ENCODE data around the gene EFCAB11. TPM values are rescaled to one million over a fixed set of nuclear protein-coding genes. Genes with fewer than 3 reads are reported as not detected.
"Not testable (repeated sequence)": the region's sequence is repeated elsewhere in the genome, so short reads cannot be mapped to it uniquely, and the experiment has no call there.

Gene EFCAB11
- total RNA-seq, 4 donors from 2014 or later = 3.2 to 5.1 (median 3.7) TPM

DNA sequence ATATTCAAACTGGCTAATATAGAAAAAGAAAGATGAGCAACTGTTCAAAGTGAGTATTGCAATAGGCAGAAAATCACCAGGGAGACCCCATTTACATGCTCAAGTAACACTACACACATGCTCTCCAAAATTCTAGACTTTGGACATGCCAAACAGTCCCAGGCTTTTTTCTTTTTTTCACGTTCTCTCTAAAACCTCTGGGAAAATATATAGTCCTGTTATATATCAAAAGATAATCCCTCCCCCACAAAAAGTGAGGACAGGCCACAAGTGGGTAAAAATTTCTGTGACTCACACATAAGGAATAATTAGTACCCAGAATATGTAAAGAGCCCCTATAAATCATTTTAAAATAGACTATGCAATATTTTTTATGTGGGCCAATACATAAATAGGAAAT is 55.2 kb downstream of the EFCAB11 start:
- no peaks in the 10 kb centered on the region for H3K36me3 ChIP-seq
- DNase-seq (ENCODE audit: low spot score in 2 of 2) = no peak
- WGBS = 96% methylated on average over 1 of the region's 1 CpG
- H3K27ac ChIP-seq = no peak overlapping the region
- H3K9me3 ChIP-seq = no peaks in the 10 kb centered on the region
- no peaks in the 10 kb centered on the region for H3K27me3 ChIP-seq
- H3K4me3 ChIP-seq = no peak overlapping the region
- peaks cover 6% of the 10 kb centered on the region for H3K4me1 ChIP-seq
- TF ChIP-seq, protein P1, sequence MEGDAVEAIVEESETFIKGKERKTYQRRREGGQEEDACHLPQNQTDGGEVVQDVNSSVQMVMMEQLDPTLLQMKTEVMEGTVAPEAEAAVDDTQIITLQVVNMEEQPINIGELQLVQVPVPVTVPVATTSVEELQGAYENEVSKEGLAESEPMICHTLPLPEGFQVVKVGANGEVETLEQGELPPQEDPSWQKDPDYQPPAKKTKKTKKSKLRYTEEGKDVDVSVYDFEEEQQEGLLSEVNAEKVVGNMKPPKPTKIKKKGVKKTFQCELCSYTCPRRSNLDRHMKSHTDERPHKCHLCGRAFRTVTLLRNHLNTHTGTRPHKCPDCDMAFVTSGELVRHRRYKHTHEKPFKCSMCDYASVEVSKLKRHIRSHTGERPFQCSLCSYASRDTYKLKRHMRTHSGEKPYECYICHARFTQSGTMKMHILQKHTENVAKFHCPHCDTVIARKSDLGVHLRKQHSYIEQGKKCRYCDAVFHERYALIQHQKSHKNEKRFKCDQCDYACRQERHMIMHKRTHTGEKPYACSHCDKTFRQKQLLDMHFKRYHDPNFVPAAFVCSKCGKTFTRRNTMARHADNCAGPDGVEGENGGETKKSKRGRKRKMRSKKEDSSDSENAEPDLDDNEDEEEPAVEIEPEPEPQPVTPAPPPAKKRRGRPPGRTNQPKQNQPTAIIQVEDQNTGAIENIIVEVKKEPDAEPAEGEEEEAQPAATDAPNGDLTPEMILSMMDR (IDR thresholded peaks at IDR 0.05) = no peak
- no peak for TF ChIP-seq POLR2AphosphoS5 (IDR thresholded peaks at IDR 0.05)
- TF ChIP-seq POLR2A (IDR thresholded peaks at IDR 0.05) = no peak
- TF ChIP-seq EP300 (IDR thresholded peaks at IDR 0.05) = no peak

- not testable (repeated sequence) for H3K4me3 ChIP-seq; H3K36me3 ChIP-seq; H3K4me1 ChIP-seq; H3K9me3 ChIP-seq; H3K27me3 ChIP-seq; DNase-seq (ENCODE audit: low spot score in 2 of 2); H3K27ac ChIP-seq
- WGBS = 87% methylated on average over 3 of the region's 3 CpGs
Observed at GRCh38 chr14:89893388-89893787, 61.1 kb downstream of the EFCAB11 start.

GRCh38 chr14:89892953-89893352 is 61.6 kb downstream of the EFCAB11 start:
- Histone ChIP-seq H3K4me1 (no peaks in the 10 kb centered on the region), H3K27ac (no peak overlapping the region), H3K36me3 (no peaks in the 10 kb centered on the region), H3K4me3 (no peak overlapping the region), H3K9me3 (no peaks in the 10 kb centered on the region), H3K27me3 (no peaks in the 10 kb centered on the region)
- WGBS = 46% methylated on average over 6 of the region's 6 CpGs
- TF ChIP-seq POLR2A (IDR thresholded peaks at IDR 0.05) (no peak), POLR2AphosphoS5 (IDR thresholded peaks at IDR 0.05) (no peak), EP300 (IDR thresholded peaks at IDR 0.05) (no peak)
- TF ChIP-seq, protein P1 (IDR thresholded peaks at IDR 0.05) = no peak
- DNase-seq (ENCODE audit: low spot score in 2 of 2) = no peak

DNA sequence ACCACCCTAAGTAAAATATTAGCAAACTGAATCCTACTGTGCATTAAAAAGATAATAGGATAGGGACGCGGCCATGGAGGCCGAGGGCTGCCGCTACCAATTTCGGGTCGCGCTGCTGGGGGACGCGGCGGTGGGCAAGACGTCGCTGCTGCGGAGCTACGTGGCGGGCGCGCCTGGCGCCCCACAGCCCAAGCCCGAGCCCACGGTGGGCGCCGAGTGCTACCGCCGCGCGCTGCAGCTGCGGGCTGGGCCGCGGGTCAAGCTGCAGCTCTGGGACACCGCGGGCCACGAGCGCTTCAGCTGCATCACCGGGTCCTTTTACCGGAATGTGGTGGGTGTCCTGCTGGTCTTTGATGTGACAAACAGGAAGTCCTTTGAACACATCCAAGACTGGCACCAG is 62.8 kb downstream of the EFCAB11 start:
- H3K36me3 ChIP-seq; H3K27ac ChIP-seq; H3K4me3 ChIP-seq; H3K9me3 ChIP-seq; DNase-seq (ENCODE audit: low spot score in 2 of 2); H3K4me1 ChIP-seq; H3K27me3 ChIP-seq: not testable (repeated sequence)
- WGBS = 96% methylated on average over 18 of the region's 35 CpGs

- H3K27me3 ChIP-seq = no peaks in the 10 kb centered on the region
- H3K4me1 ChIP-seq = no peaks in the 10 kb centered on the region
- 53% methylated on average over 1 of the region's 1 CpG for WGBS
- H3K9me3 ChIP-seq = no peaks in the 10 kb centered on the region
- no peak for TF ChIP-seq POLR2AphosphoS5 (IDR thresholded peaks at IDR 0.05)
- TF ChIP-seq EP300 (IDR thresholded peaks at IDR 0.05) = no peak
- TF ChIP-seq, protein P1 (IDR thresholded peaks at IDR 0.05) = no peak
- TF ChIP-seq POLR2A (IDR thresholded peaks at IDR 0.05) = no peak
- DNase-seq (ENCODE audit: low spot score in 2 of 2) = no peak
- no peak overlapping the region for H3K27ac ChIP-seq
- H3K4me3 ChIP-seq = no peak overlapping the region
- no peaks in the 10 kb centered on the region for H3K36me3 ChIP-seq
Observed at GRCh38 chr14:89891055-89891454, 63.5 kb downstream of the EFCAB11 start.

GRCh38 chr14:89890589-89890988 is 63.9 kb downstream of the EFCAB11 start:
- WGBS = 69% methylated on average over 4 of the region's 4 CpGs
- H3K9me3 ChIP-seq = no peaks in the 10 kb centered on the region
- no peaks in the 10 kb centered on the region for H3K27me3 ChIP-seq
- DNase-seq (ENCODE audit: low spot score in 2 of 2) = no peak
- H3K4me1 ChIP-seq = no peaks in the 10 kb centered on the region
- H3K27ac ChIP-seq = no peak overlapping the region
- no peaks in the 10 kb centered on the region for H3K36me3 ChIP-seq
- no peak overlapping the region for H3K4me3 ChIP-seq
- TF ChIP-seq POLR2A (IDR thresholded peaks at IDR 0.05) = no peak
- no peak for TF ChIP-seq EP300 (IDR thresholded peaks at IDR 0.05)
- TF ChIP-seq, protein P1 (IDR thresholded peaks at IDR 0.05) = no peak
